Common myeloid progenitor, CD34-positive (primary cell): ENCODE data around the gene ACOT13.
"Not testable (repeated sequence)": the region's sequence is repeated elsewhere in the genome, so short reads cannot be mapped to it uniquely, and the experiment has no call there.

Source experiments
- CTCF ChIA-PET: fragments of 350-600 bp; sonication (Branson Sonifier 250); formaldehyde crosslinking; loops from one replicate; lab custom pipeline; 2021; ENCODE audit warnings: antibody characterized with exemption; lab: Charles Lee
- POLR2A ChIA-PET: fragments of 350-600 bp; sonication (Branson Sonifier 250); formaldehyde crosslinking; loops from one replicate; lab custom pipeline; 2021; ENCODE audit warnings: antibody characterized with exemption; lab: Charles Lee
- DNase-seq, 3 donors: peaks; one replicate each; pipeline versions ENCODE4 v3.0.0 to v3.0.0-alpha.2; 2013
- H3K27ac ChIP-seq, 2 experiments: 1 replicate in 1 of 2; 2 replicates in 1 of 2; pipeline ENCODE4 v1.7.0; 2013; ENCODE audit warnings: inconsistent platforms in 2 of 2, low read length in 2 of 2, mild to moderate bottlenecking in 2 of 2, low read depth in 1 of 2, moderate library complexity in 1 of 2; ENCODE audit not compliant: severe bottlenecking in 2 of 2, insufficient read depth in 1 of 2, poor library complexity in 1 of 2
- H3K27me3 ChIP-seq, 5 experiments: replicated peaks in 2 of 5; 1 replicate in 3 of 5; 2 replicates in 2 of 5; pipeline versions ENCODE4 v1.6.1 to v1.7.0; 2013; ENCODE audit warnings: low read length in 4 of 5, mild to moderate bottlenecking in 2 of 5, moderate library complexity in 2 of 5, inconsistent platforms in 1 of 5; ENCODE audit not compliant: insufficient read depth in 5 of 5, control insufficient read depth in 4 of 5
- H3K36me3 ChIP-seq, 4 experiments: 1 replicate in 2 of 4; 2 replicates in 2 of 4; pipeline versions ENCODE4 v1.6.1 to v1.7.0; 2013; ENCODE audit warnings: low read length in 3 of 4, control low read depth in 1 of 4, mild to moderate bottlenecking in 1 of 4; ENCODE audit not compliant: control insufficient read depth in 4 of 4, insufficient read depth in 4 of 4
- H3K4me1 ChIP-seq, 4 experiments: 1 replicate in 3 of 4; 2 replicates in 1 of 4; pipeline versions ENCODE4 v1.6.1 to v1.7.1; 2013; ENCODE audit warnings: low read length in 3 of 4, mild to moderate bottlenecking in 3 of 4, control low read depth in 1 of 4, inconsistent platforms in 1 of 4, moderate library complexity in 1 of 4; ENCODE audit not compliant: control insufficient read depth in 4 of 4, insufficient read depth in 4 of 4; ENCODE audit errors: control extremely low read depth in 1 of 4
- H3K4me3 ChIP-seq, 7 experiments: 1 replicate in 4 of 7; 2 replicates in 3 of 7; pipeline versions ENCODE4 v1.5.1 to v1.7.0; 2013; ENCODE audit warnings: mild to moderate bottlenecking in 7 of 7, low read length in 6 of 7, moderate library complexity in 6 of 7, inconsistent platforms in 2 of 7, low read depth in 2 of 7, control low read depth in 1 of 7; ENCODE audit not compliant: insufficient read depth in 4 of 7, control insufficient read depth in 1 of 7; ENCODE audit errors: extremely low read depth in 1 of 7
- H3K9me3 ChIP-seq, 5 experiments: 1 replicate in 4 of 5; 2 replicates in 1 of 5; pipeline versions ENCODE4 v1.6.1 to v1.7.1; 2013; ENCODE audit warnings: low read length in 4 of 5, mild to moderate bottlenecking in 2 of 5, inconsistent platforms in 1 of 5, low read depth in 1 of 5, moderate library complexity in 1 of 5; ENCODE audit not compliant: control insufficient read depth in 4 of 5, insufficient read depth in 2 of 5; ENCODE audit errors: control extremely low read depth in 1 of 5
- WGBS: methylation state at CpG from one replicate; pipeline ENCODE4 v1.1.5; 2013; ENCODE audit not compliant: insufficient coverage; 5-methylcytosine and 5-hydroxymethylcytosine counted together

Gene ACOT13

GRCh38 chr6:24659561-24659960 is 7.3 kb upstream of the ACOT13 start:
- Histone ChIP-seq H3K4me1 (peaks cover 0 to 12% (median 8%) of the 10 kb centered on the region in 4 experiments), H3K27me3 (no peaks in the 10 kb centered on the region), H3K4me3 (no peak overlapping the region), H3K27ac (no peak overlapping the region), H3K36me3 (peaks cover 9 to 29% (median 17%) of the 10 kb centered on the region in 4 experiments), H3K9me3 (no peaks in the 10 kb centered on the region)
- WGBS, result no CpG with 5 or more reads among the region's 1 CpG
- ChIA-PET POLR2A (no interaction called here), CTCF (no interaction called here)
- no peak for DNase-seq

- H3K36me3 ChIP-seq, result peaks cover 9 to 33% (median 18%) of the 10 kb centered on the region in 4 experiments
- peaks cover 0 to 9% (median 7%) of the 10 kb centered on the region in 4 experiments for H3K4me1 ChIP-seq
- ChIA-PET POLR2A (no interaction called here), CTCF (no interaction called here)
- 100% methylated on average over 1 of the region's 2 CpGs for WGBS
- no peak overlapping the region for H3K4me3 ChIP-seq
- H3K9me3 ChIP-seq, result no peaks in the 10 kb centered on the region
- no peak for DNase-seq
- no peak overlapping the region for H3K27ac ChIP-seq
- H3K27me3 ChIP-seq, result no peaks in the 10 kb centered on the region
Observed at GRCh38 chr6:24660105-24660504, 6.8 kb upstream of the ACOT13 start.

GRCh38 chr6:24661759-24662158 is 5.1 kb upstream of the ACOT13 start:
- CTCF ChIA-PET, result interaction anchor here (1.0 to 2.3 kb wide), 2 partner anchors 10 to 81 kb away, joined by 4 to 5 read pairs; no protein-coding TSS in a partner anchor
- peaks cover 7 to 17% (median 10%) of the 10 kb centered on the region in 4 experiments for H3K4me1 ChIP-seq
- H3K27ac ChIP-seq, H3K9me3 ChIP-seq, H3K27me3 ChIP-seq, DNase-seq, POLR2A ChIA-PET, H3K4me3 ChIP-seq: not testable (repeated sequence)
- WGBS, result 100% methylated on average over 4 of the region's 5 CpGs
- H3K36me3 ChIP-seq, result peaks cover 9 to 35% (median 18%) of the 10 kb centered on the region in 4 experiments

- peaks cover 9 to 32% (median 16%) of the 10 kb centered on the region in 4 experiments for H3K36me3 ChIP-seq
- WGBS, result 100% methylated on average over 7 of the region's 10 CpGs
Observed at GRCh38 chr6:24662236-24662635, 4.6 kb upstream of the ACOT13 start.

GRCh38 chr6:24663189-24663588 is 3.7 kb upstream of the ACOT13 start:
- H3K9me3 ChIP-seq, result no peaks in the 10 kb centered on the region
- WGBS, result no CpG with 5 or more reads among the region's 1 CpG
- POLR2A ChIA-PET, result no interaction called here
- H3K27me3 ChIP-seq, result no peaks in the 10 kb centered on the region
- peaks cover 8 to 29% (median 15%) of the 10 kb centered on the region in 4 experiments for H3K36me3 ChIP-seq
- DNase-seq, result no peak
- H3K4me1 ChIP-seq, result peaks cover 11 to 25% (median 18%) of the 10 kb centered on the region in 4 experiments
- H3K27ac ChIP-seq, result no peak overlapping the region
- CTCF ChIA-PET, result interaction anchor here (0.9 to 2.3 kb wide), 2 partner anchors 11 to 82 kb away, joined by 3 to 5 read pairs; no protein-coding TSS in a partner anchor
- H3K4me3 ChIP-seq, result no peak overlapping the region

More at GRCh38 chr6:24662236-24662635, 4.6 kb upstream of the ACOT13 start:
- CTCF ChIA-PET, result interaction anchor here (0.9 to 2.3 kb wide), 2 partner anchors 12 to 81 kb away, joined by 3 to 5 read pairs; no protein-coding TSS in a partner anchor
- H3K9me3 ChIP-seq, result no peaks in the 10 kb centered on the region
- no peak for DNase-seq
- no peaks in the 10 kb centered on the region for H3K27me3 ChIP-seq
- H3K27ac ChIP-seq, result no peak overlapping the region
- peaks cover 7 to 19% (median 10%) of the 10 kb centered on the region in 4 experiments for H3K4me1 ChIP-seq
- H3K4me3 ChIP-seq, result no peak overlapping the region
- POLR2A ChIA-PET, result no interaction called here

GRCh38 chr6:24664046-24664987 is 2.6 kb upstream of the ACOT13 start:
- DNase-seq, result no peak
- Histone ChIP-seq H3K4me1 (peaks cover 11 to 25% (median 18%) of the 10 kb centered on the region in 4 experiments), H3K4me3 (no peak overlapping the region), H3K36me3 (peaks cover 8 to 23% (median 12%) of the 10 kb centered on the region in 4 experiments), H3K27ac (no peak overlapping the region), H3K27me3 (no peaks in the 10 kb centered on the region), H3K9me3 (no peaks in the 10 kb centered on the region)
- WGBS, result 98% methylated on average over 6 of the region's 7 CpGs
- ChIA-PET POLR2A (interaction anchor here (0.5 kb wide), 1 partner anchor 10 kb away, joined by 4 read pairs; no protein-coding TSS in a partner anchor), CTCF (interaction anchor here (1.0 to 3.5 kb wide), 3 partner anchors 9 to 83 kb away, joined by 4 to 29 read pairs (median 5); no protein-coding TSS in a partner anchor)
